Keratinocyte (primary cell): ENCODE measurements around the gene AMZ1. TPM values are rescaled to one million over a fixed set of nuclear protein-coding genes. Genes with fewer than 3 reads are reported as not detected.

Source experiments
- DNase-seq: peaks from one replicate; pipeline ENCODE4 v3.0.0-alpha.2; 2011; ENCODE audit warnings: low read depth, missing footprints, low spot score
- FAIRE-seq: peaks from 2 replicates; lab custom pipeline; 2011; peaks lifted over from hg19 to GRCh38; lab: Jason Lieb, UNC
- H2AFZ ChIP-seq: 2 replicates; pipeline ENCODE4 v1.6.0; 2012; ENCODE audit warnings: low read length, control low read depth, inconsistent platforms; ENCODE audit not compliant: control insufficient read depth
- H3K27ac ChIP-seq: 2 replicates; pipeline ENCODE4 v1.5.1; 2011; ENCODE audit warnings: low read length; ENCODE audit not compliant: control insufficient read depth, insufficient read depth
- H3K27me3 ChIP-seq: 3 replicates; pipeline ENCODE4 v1.6.0; 2011; ENCODE audit warnings: low read length; ENCODE audit not compliant: control insufficient read depth, insufficient read depth; ENCODE audit errors: extremely low read depth
- H3K36me3 ChIP-seq, 2 experiments: 2 replicates in 1 of 2; 3 replicates in 1 of 2; pipeline ENCODE4 v1.5.1; 2011; ENCODE audit warnings: low read length in 2 of 2, mild to moderate bottlenecking in 1 of 2; ENCODE audit not compliant: control insufficient read depth in 2 of 2, insufficient read depth in 2 of 2; ENCODE audit errors: extremely low read depth in 1 of 2
- H3K4me1 ChIP-seq: 3 replicates; pipeline ENCODE4 v1.5.1; 2011; ENCODE audit warnings: low read length; ENCODE audit not compliant: control insufficient read depth, insufficient read depth; ENCODE audit errors: extremely low read depth
- H3K4me2 ChIP-seq: 3 replicates; pipeline ENCODE4 v1.6.0; 2011; ENCODE audit warnings: low read depth, low read length; ENCODE audit not compliant: control insufficient read depth, insufficient read depth; ENCODE audit errors: extremely low read depth
- H3K4me3 ChIP-seq, 3 experiments: fragments of 200-600 bp in 1 of 3; sonication (generic) in 1 of 3; 2 replicates in 2 of 3; 3 replicates in 1 of 3; pipeline ENCODE4 v1.5.1; 2011 to 2016; ENCODE audit warnings: low read length in 3 of 3, mild to moderate bottlenecking in 3 of 3, control low read depth in 2 of 3, inconsistent platforms in 1 of 3, low read depth in 1 of 3, mixed read lengths in 1 of 3, mixed run types in 1 of 3, moderate library complexity in 1 of 3; ENCODE audit not compliant: control insufficient read depth in 2 of 3, insufficient read depth in 2 of 3; ENCODE audit errors: extremely low read depth in 1 of 3
- H3K79me2 ChIP-seq: 2 replicates; pipeline ENCODE4 v1.6.0; 2012; ENCODE audit warnings: low read length; ENCODE audit not compliant: control insufficient read depth, insufficient read depth
- H3K9ac ChIP-seq: 3 replicates; pipeline ENCODE4 v1.6.0; 2011; ENCODE audit warnings: low read length; ENCODE audit not compliant: control insufficient read depth, insufficient read depth; ENCODE audit errors: extremely low read depth
- H3K9me1 ChIP-seq: 3 replicates; pipeline ENCODE4 v1.6.0; 2011; ENCODE audit warnings: low read length; ENCODE audit not compliant: control insufficient read depth, insufficient read depth; ENCODE audit errors: extremely low read depth
- H3K9me3 ChIP-seq: 2 replicates; pipeline ENCODE4 v1.5.1; 2012; ENCODE audit warnings: low read depth, low read length; ENCODE audit not compliant: control insufficient read depth
- H4K20me1 ChIP-seq: 3 replicates; pipeline ENCODE4 v1.6.0; 2011; ENCODE audit warnings: low read length; ENCODE audit not compliant: control insufficient read depth, insufficient read depth; ENCODE audit errors: extremely low read depth
- EZH2 ChIP-seq: IDR thresholded peaks from one replicate; pipeline ENCODE4 v1.6.1; 2012; ENCODE audit warnings: inconsistent platforms, mild to moderate bottlenecking, low read length, moderate library complexity
- dilution Hi-C: fragments of 300-500 bp; cut with MboI; formaldehyde crosslinking; loops from one replicate; pipeline ENCODE4 v1.7.0; 2020; ENCODE audit warnings: low sequenced_read_pairs; ENCODE audit not compliant: extremely low pct_ligation_motif_present
- polyA plus RNA-seq, 5 experiments: library from polyadenylated mRNA; depleted of rRNA in 3 of 5; stranded (reverse) in 3 of 5; stranded (forward) in 1 of 5; unstranded in 1 of 5; fragments of >200 nt; gene quantifications; 1 replicate in 1 of 5; 2 replicates in 3 of 5; 3 replicates in 1 of 5; pipeline versions ENCODE4 v1.2.1 to v1.2.3, GENCODE V29; 2011 to 2012; ENCODE audit warnings: missing spikeins in 2 of 5, low read depth in 1 of 5, low replicate concordance in 1 of 5
- TF ChIP-seq, protein P1 (sequence below), 3 experiments: IDR thresholded peaks in 1 of 3; conservative IDR thresholded peaks in 1 of 3; optimal IDR thresholded peaks in 1 of 3; 2 replicates in 2 of 3; 3 replicates in 1 of 3; pipeline versions ENCODE3 to v1.5.1; 2011; ENCODE audit warnings: low read length in 3 of 3, mild to moderate bottlenecking in 3 of 3, moderate library complexity in 2 of 3, control low read depth in 1 of 3, inconsistent platforms in 1 of 3; ENCODE audit not compliant: insufficient read depth in 2 of 3; ENCODE audit errors: extremely low read depth in 1 of 3

Gene AMZ1
- polyA plus RNA-seq, 1 donor (not counting 4 experiments of a cell fraction or from before 2014, with no cell fraction given), result 0.04 TPM

DNA sequence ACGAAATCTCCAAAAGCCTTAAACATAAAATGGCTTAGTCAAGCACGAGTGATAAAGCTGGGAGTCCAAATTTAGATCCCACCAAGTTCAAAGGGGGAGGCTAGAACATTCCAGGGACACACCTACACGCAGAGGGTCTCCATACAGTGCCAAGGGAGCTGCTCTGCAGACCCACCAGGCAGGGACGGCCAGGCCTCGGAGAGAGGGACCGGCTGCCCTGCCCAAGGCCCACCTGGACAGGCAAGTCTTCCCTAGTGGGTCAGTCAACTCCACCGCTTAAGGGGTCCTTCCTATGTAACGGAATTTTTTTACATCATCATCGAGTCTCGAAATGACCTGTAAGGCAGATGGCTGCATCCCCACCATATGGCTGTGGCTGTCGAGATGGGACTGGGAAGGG lies 28.5 kb downstream of the AMZ1 start:
- H3K79me2 ChIP-seq, result no peaks in the 10 kb centered on the region
- no peak overlapping the region for H3K27ac ChIP-seq
- H3K4me1 ChIP-seq, result peaks cover 8% of the 10 kb centered on the region
- peaks cover 5 to 12% of the 10 kb centered on the region in 2 experiments for H3K36me3 ChIP-seq
- DNase-seq (no peak), FAIRE-seq (no peak)
- H4K20me1 ChIP-seq, result no peaks in the 10 kb centered on the region
- no peak overlapping the region for H3K9ac ChIP-seq
- dilution Hi-C loops, result no loop called here
- H3K9me1 ChIP-seq, result no peaks in the 10 kb centered on the region
- no peaks in the 10 kb centered on the region for H3K27me3 ChIP-seq
- no peak for TF ChIP-seq EZH2
- TF ChIP-seq, protein P1, sequence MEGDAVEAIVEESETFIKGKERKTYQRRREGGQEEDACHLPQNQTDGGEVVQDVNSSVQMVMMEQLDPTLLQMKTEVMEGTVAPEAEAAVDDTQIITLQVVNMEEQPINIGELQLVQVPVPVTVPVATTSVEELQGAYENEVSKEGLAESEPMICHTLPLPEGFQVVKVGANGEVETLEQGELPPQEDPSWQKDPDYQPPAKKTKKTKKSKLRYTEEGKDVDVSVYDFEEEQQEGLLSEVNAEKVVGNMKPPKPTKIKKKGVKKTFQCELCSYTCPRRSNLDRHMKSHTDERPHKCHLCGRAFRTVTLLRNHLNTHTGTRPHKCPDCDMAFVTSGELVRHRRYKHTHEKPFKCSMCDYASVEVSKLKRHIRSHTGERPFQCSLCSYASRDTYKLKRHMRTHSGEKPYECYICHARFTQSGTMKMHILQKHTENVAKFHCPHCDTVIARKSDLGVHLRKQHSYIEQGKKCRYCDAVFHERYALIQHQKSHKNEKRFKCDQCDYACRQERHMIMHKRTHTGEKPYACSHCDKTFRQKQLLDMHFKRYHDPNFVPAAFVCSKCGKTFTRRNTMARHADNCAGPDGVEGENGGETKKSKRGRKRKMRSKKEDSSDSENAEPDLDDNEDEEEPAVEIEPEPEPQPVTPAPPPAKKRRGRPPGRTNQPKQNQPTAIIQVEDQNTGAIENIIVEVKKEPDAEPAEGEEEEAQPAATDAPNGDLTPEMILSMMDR (optimal IDR thresholded peaks at IDR 0.05 in 1 of 3, IDR thresholded peaks at IDR 0.05 in 1 of 3, conservative IDR thresholded peaks at IDR 0.05 in 1 of 3; ENCODE audit: extremely low read depth in 1 of 3, insufficient read depth in 2 of 3, low read length in 3 of 3), result no peak
- no peak overlapping the region for H3K4me3 ChIP-seq
- H3K4me2 ChIP-seq, result no peak overlapping the region
- no peaks in the 10 kb centered on the region for H3K9me3 ChIP-seq
- no peak overlapping the region for H2AFZ ChIP-seq

DNA sequence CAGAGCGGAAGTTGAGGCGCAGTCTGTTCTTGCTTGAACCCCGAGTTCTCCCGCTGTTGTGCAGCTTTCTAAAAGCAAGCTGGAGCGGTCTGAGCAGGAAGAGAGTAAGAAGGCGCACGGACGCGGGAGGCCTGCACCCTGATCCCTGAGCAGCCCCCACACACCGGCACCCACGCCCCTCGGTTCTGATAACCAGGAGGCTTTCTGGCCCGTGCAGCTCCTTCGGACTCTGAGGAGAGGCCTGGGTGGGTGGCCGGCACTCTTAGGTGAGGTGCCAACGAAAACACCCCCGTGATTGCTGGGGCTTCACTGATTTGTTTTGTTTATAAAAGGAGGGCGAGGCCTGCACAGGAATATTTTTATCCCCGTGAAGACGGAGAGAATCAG lies 28.9 kb downstream of the AMZ1 start:
- TF ChIP-seq, protein P1 (optimal IDR thresholded peaks at IDR 0.05 in 1 of 3, IDR thresholded peaks at IDR 0.05 in 1 of 3, conservative IDR thresholded peaks at IDR 0.05 in 1 of 3; ENCODE audit: extremely low read depth in 1 of 3, insufficient read depth in 2 of 3, low read length in 3 of 3), result no peak
- no peak for TF ChIP-seq EZH2
- Histone ChIP-seq H2AFZ (no peak overlapping the region), H4K20me1 (no peaks in the 10 kb centered on the region), H3K4me3 (no peak overlapping the region), H3K9me3 (no peaks in the 10 kb centered on the region), H3K27me3 (no peaks in the 10 kb centered on the region), H3K36me3 (peaks cover 5 to 12% of the 10 kb centered on the region in 2 experiments), H3K79me2 (no peaks in the 10 kb centered on the region), H3K4me1 (peaks cover 8% of the 10 kb centered on the region), H3K9ac (no peak overlapping the region), H3K4me2 (no peak overlapping the region), H3K27ac (no peak overlapping the region), H3K9me1 (no peaks in the 10 kb centered on the region)
- no peak for DNase-seq
- dilution Hi-C loops, result no loop called here
- no peak for FAIRE-seq
